Measurements from ENCODE around the gene HP1BP3. TPM values are rescaled to one million over a fixed set of nuclear protein-coding genes. Genes with fewer than 3 reads are reported as not detected.

The HP1BP3 gene
- total RNA-seq, 2 experiments from 2014 or later, result 219 to 224 TPM

GRCh38 chr1:20829946-20830345 lies 42.8 kb upstream of the HP1BP3 start:
- CTCF ChIA-PET, result interaction anchor here (1.0 to 1.5 kb wide), 5 partner anchors 11 to 371 kb away, joined by 3 to 5 read pairs (median 3); no protein-coding TSS in a partner anchor
- DNase-seq (no peak), ATAC-seq (no peak)
- no peaks in the 10 kb centered on the region for H3K4me1 Mint-ChIP-seq (ENCODE audit: low read depth)
- no peak overlapping the region for H3K27ac Mint-ChIP-seq
- no peaks in the 10 kb centered on the region for H3K27me3 Mint-ChIP-seq
- no peak overlapping the region for H3K4me3 Mint-ChIP-seq
- no peak for TF ChIP-seq CTCF (IDR thresholded peaks at IDR 0.05)
- peaks cover 2% of the 10 kb centered on the region for H3K9me3 Mint-ChIP-seq
- peaks cover 23% of the 10 kb centered on the region for H3K36me3 Mint-ChIP-seq (ENCODE audit: low read depth)
- POLR2A ChIA-PET, result no interaction called here
- intact Hi-C loops (cut with micrococcal nuclease), result no loop called here

- ChIA-PET POLR2A (no interaction called here), CTCF (interaction anchor here (1.1 to 1.5 kb wide), 3 partner anchors 11 to 133 kb away, joined by 3 to 5 read pairs (median 3); no protein-coding TSS in a partner anchor)
- H3K27ac Mint-ChIP-seq, result no peak overlapping the region
- no peak for TF ChIP-seq CTCF (IDR thresholded peaks at IDR 0.05)
- ATAC-seq, result no peak
- peaks cover 19% of the 10 kb centered on the region for H3K36me3 Mint-ChIP-seq (ENCODE audit: low read depth)
- H3K27me3 Mint-ChIP-seq, result no peaks in the 10 kb centered on the region
- peaks cover 2% of the 10 kb centered on the region for H3K9me3 Mint-ChIP-seq
- DNase-seq, result no peak
- intact Hi-C loops (cut with micrococcal nuclease), result no loop called here
- no peak overlapping the region for H3K4me3 Mint-ChIP-seq
- no peaks in the 10 kb centered on the region for H3K4me1 Mint-ChIP-seq (ENCODE audit: low read depth)
These were observed 42.4 kb upstream of the HP1BP3 start for GRCh38 chr1:20829531-20829930.

- POLR2A ChIA-PET, result interaction anchor here (0.7 kb wide), 1 partner anchor 87 kb away, joined by 3 read pairs; no protein-coding TSS in a partner anchor
- H3K27ac Mint-ChIP-seq, result no peak overlapping the region
- no peaks in the 10 kb centered on the region for H3K27me3 Mint-ChIP-seq
- CTCF ChIA-PET, result interaction anchor here (0.9 to 1.1 kb wide), 2 partner anchors 127 to 371 kb away, joined by 3 read pairs; no protein-coding TSS in a partner anchor
- no peaks in the 10 kb centered on the region for H3K9me3 Mint-ChIP-seq
- peaks cover 24% of the 10 kb centered on the region for H3K36me3 Mint-ChIP-seq (ENCODE audit: low read depth)
- TF ChIP-seq CTCF (IDR thresholded peaks at IDR 0.05), result no peak
- H3K4me3 Mint-ChIP-seq, result no peak overlapping the region
- no peak for ATAC-seq
- DNase-seq, result no peak
- H3K4me1 Mint-ChIP-seq (ENCODE audit: low read depth), result no peaks in the 10 kb centered on the region
- intact Hi-C loops (cut with micrococcal nuclease), result no loop called here
These were observed 36.7 kb upstream of the HP1BP3 start for GRCh38 chr1:20823845-20824244.

- POLR2A ChIA-PET, result no interaction called here
- ATAC-seq (no peak), DNase-seq (no peak)
- Mint-ChIP-seq H3K36me3 (ENCODE audit: low read depth) (peaks cover 15% of the 10 kb centered on the region), H3K4me1 (ENCODE audit: low read depth) (no peaks in the 10 kb centered on the region), H3K4me3 (no peak overlapping the region), H3K9me3 (no peaks in the 10 kb centered on the region), H3K27me3 (no peaks in the 10 kb centered on the region), H3K27ac (no peak overlapping the region)
- TF ChIP-seq CTCF (IDR thresholded peaks at IDR 0.05), result no peak
- intact Hi-C loops (cut with micrococcal nuclease), result no loop called here
- CTCF ChIA-PET, result no interaction called here
These were observed 34.4 kb upstream of the HP1BP3 start for GRCh38 chr1:20821466-20821865.

- H3K9me3 Mint-ChIP-seq, result no peaks in the 10 kb centered on the region
- ChIA-PET POLR2A (no interaction called here), CTCF (no interaction called here)
- TF ChIP-seq CTCF (IDR thresholded peaks at IDR 0.05), result no peak
- ATAC-seq (no peak), DNase-seq (no peak)
- H3K27ac Mint-ChIP-seq, result no peak overlapping the region
- no peaks in the 10 kb centered on the region for H3K4me1 Mint-ChIP-seq (ENCODE audit: low read depth)
- no peak overlapping the region for H3K4me3 Mint-ChIP-seq
- no peaks in the 10 kb centered on the region for H3K27me3 Mint-ChIP-seq
- peaks cover 14% of the 10 kb centered on the region for H3K36me3 Mint-ChIP-seq (ENCODE audit: low read depth)
- intact Hi-C loops (cut with micrococcal nuclease), result no loop called here
These were observed 32.7 kb upstream of the HP1BP3 start for GRCh38 chr1:20819818-20820217.
